Left cardiac atrium (tissue), 4 donors: ENCODE results near the gene PPFIA3. TPM values are rescaled to one million over a fixed set of nuclear protein-coding genes. Genes with fewer than 3 reads are reported as not detected.

Experiments used
- ATAC-seq, 2 donors: fragments of 200-7000 bp; cut with Tn5 transposase; one replicate each; pipeline ENCODE4 v1.9.1; 2020; ENCODE audit warnings: mild to moderate bottlenecking in 2 of 2, moderate library complexity in 2 of 2
- DNase-seq: peaks from one replicate; pipeline ENCODE4 v3.0.0-alpha.2; 2020
- intact Hi-C, 2 donors: fragments of 100-400 bp; cut with DNase I; formaldehyde crosslinking; loops; one replicate each; pipeline versions ENCODE4 v1.14.1 to v1.15.1; 2022 to 2023
- total RNA-seq, 2 donors: library from RNA; stranded (reverse); fragmentation: NEBNext Ultra II Directional; extraction: Animal tissue kit (Norgen Biotek cat#: 25700); gene quantifications; one replicate each; pipeline ENCODE4 v1.2.1, GENCODE V29; 2021
- donor health status: DM: no; HTN: yes; CAD: no.
- donor health status: DM: no; HTN: yes; CAD: no; lungs with severe emphysema.
- donor health status: DM: yes; HTN: yes; CAD: no.
- donor health status: Dilated cardiomyopathy.

Gene PPFIA3
- total RNA-seq, 2 donors from 2014 or later = 6.7 to 11.5 TPM

GRCh38 chr19:49196527-49197240, 77.3 kb downstream of the PPFIA3 start:
- intact Hi-C loops = loop anchor here in 1 of 2 donors (5.0 kb wide), 1 partner anchor 99 kb away; no protein-coding TSS in a partner anchor
- peak; percentile 31 for DNase-seq

GRCh38 chr19:49200238-49200862, 81.0 kb downstream of the PPFIA3 start:
- DNase-seq (no peak), ATAC-seq (peak; percentile 31 to 34)
- intact Hi-C loops = loop anchor here (5.0 to 10.0 kb wide), 2 partner anchors 98 to 196 kb away; no protein-coding TSS in a partner anchor

More at GRCh38 chr19:49196527-49197240, 77.3 kb downstream of the PPFIA3 start:
- peak; percentile 74 to 88 for ATAC-seq

Other genes starting within 250 kb of the PPFIA3 start
- gene PPP1R15A, start 247.1 kb upstream of the PPFIA3 start, total RNA-seq = 10 to 100 TPM; 67.2 to 78.6 TPM
- gene TULP2, start 220.8 kb upstream of the PPFIA3 start, total RNA-seq = under 1 TPM in 1 of 2 donors, not detected in 1; 0.50 TPM
- gene NUCB1, start 219.2 kb upstream of the PPFIA3 start, total RNA-seq = 100 to 1,000 TPM; 279 to 342 TPM
- not detected for gene DHDH, start 185.8 kb upstream of the PPFIA3 start, total RNA-seq
- 10 to 100 TPM; 28.8 to 36.1 TPM for gene BAX, start 164.7 kb upstream of the PPFIA3 start, total RNA-seq
- 1,000 to 10,000 TPM; 1,813 to 2,086 TPM for gene FTL, start 154.2 kb upstream of the PPFIA3 start, total RNA-seq
- gene GYS1, start 126.2 kb upstream of the PPFIA3 start, total RNA-seq = 10 to 100 TPM; 66.4 to 95.7 TPM
- 10 to 100 TPM; 39.3 to 50.0 TPM for gene RUVBL2, start 125.7 kb upstream of the PPFIA3 start, total RNA-seq
- gene LHB, start 102.5 kb upstream of the PPFIA3 start, total RNA-seq = under 1 TPM in 1 of 2 donors, not detected in 1; 0.55 TPM
- gene CGB3, start 95.2 kb upstream of the PPFIA3 start, total RNA-seq = not detected
- gene CGB2, start 87.7 kb upstream of the PPFIA3 start, total RNA-seq = not detected
- gene CGB1, start 82.6 kb upstream of the PPFIA3 start, total RNA-seq = not detected
- not detected for gene CGB5, start 75.7 kb upstream of the PPFIA3 start, total RNA-seq
- not detected for gene CGB8, start 70.4 kb upstream of the PPFIA3 start, total RNA-seq
- gene CGB7, start 61.8 kb upstream of the PPFIA3 start, total RNA-seq = under 1 TPM in 1 of 2 donors, not detected in 1; 0.29 TPM
- gene NTF4, start 54.7 kb upstream of the PPFIA3 start, total RNA-seq = 1 to 10 TPM in 1 of 2 donors, under 1 TPM in 1; 0.81 to 1.2 TPM
- 1 to 10 TPM; 2.4 to 3.0 TPM for gene KCNA7, start 46.8 kb upstream of the PPFIA3 start, total RNA-seq
- gene SNRNP70, start 34.1 kb upstream of the PPFIA3 start, total RNA-seq = 100 to 1,000 TPM in 1 of 2 donors, 10 to 100 TPM in 1; 98.3 to 134 TPM
- gene LIN7B, start 5.2 kb upstream of the PPFIA3 start, total RNA-seq = 10 to 100 TPM; 11.4 to 14.9 TPM
- gene C19orf73, start 401 bp upstream of the PPFIA3 start, total RNA-seq = 1 to 10 TPM in 1 of 2 donors, under 1 TPM in 1; 0.47 to 1.6 TPM
- gene HRC, start 35.9 kb downstream of the PPFIA3 start, total RNA-seq = 100 to 1,000 TPM; 480 to 499 TPM
- gene TRPM4, start 38.2 kb downstream of the PPFIA3 start, total RNA-seq = 10 to 100 TPM; 24.4 to 30.6 TPM
- 1 to 10 TPM; 1.1 to 2.0 TPM for gene SLC6A16, start 205.6 kb downstream of the PPFIA3 start, total RNA-seq
- 10 to 100 TPM in 1 of 2 donors, 1 to 10 TPM in 1; 7.1 to 10.6 TPM for gene CD37, start 215.9 kb downstream of the PPFIA3 start, total RNA-seq
- gene TEAD2, start 242.9 kb downstream of the PPFIA3 start, total RNA-seq = 10 to 100 TPM; 43.8 to 45.0 TPM
- gene DKKL1, start 244.3 kb downstream of the PPFIA3 start, total RNA-seq = not detected